ENCODE measurements around the gene VEZT.
A peak's percentile ranks its signal among the peaks of the same experiment; 100 is the strongest.
"Not testable (repeated sequence)": the region's sequence is repeated elsewhere in the genome, so short reads cannot be mapped to it uniquely, and the experiment has no call there.

VEZT gene

DNA sequence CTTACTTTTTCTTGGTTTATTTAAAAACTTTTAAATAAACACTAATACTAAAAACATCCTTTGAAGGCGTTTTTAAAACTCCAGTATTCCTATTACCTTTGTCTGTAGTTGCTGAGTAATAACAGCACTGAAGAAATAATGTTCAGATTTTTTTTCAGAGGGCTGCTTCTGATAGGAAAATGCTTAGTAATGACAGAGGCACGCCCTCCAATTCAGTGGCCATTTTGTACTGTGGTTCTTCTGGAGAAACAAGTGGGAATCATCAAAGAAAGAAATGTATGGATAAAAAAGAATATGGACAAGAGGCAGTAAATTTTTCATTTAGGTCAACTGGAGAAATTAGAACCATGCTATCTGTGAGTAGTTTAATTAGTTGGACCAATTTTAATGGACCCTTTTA is 13.6 kb downstream of the VEZT start:
- H3K36me3 ChIP-seq, result peaks cover 37% of the 10 kb centered on the region
- H3K4me2 ChIP-seq, result no peak overlapping the region
- no peak overlapping the region for H3K27ac ChIP-seq
- peaks cover 6% of the 10 kb centered on the region; the same call in 1 of the 2 replicates for H3K4me1 ChIP-seq
- TF ChIP-seq Cebpa-rat (IDR thresholded peaks at IDR 0.05), result no peak
- H3K4me3 ChIP-seq, result no peak overlapping the region
- H3K9ac ChIP-seq, result no peak overlapping the region
- H4K20me1 ChIP-seq, result peaks cover 74% of the 10 kb centered on the region
- peaks cover 27% of the 10 kb centered on the region for H3K9me3 ChIP-seq
- H3K27me3 ChIP-seq, result no peaks in the 10 kb centered on the region

GRCh38 chr12:95234187-95234586 is 16.6 kb downstream of the VEZT start:
- H3K9me3 ChIP-seq, result peaks cover 47% of the 10 kb centered on the region
- H4K20me1 ChIP-seq, result peaks cover 68% of the 10 kb centered on the region
- H3K27me3 ChIP-seq, H3K9ac ChIP-seq, H3K4me2 ChIP-seq, H3K4me1 ChIP-seq, H3K27ac ChIP-seq: not testable (repeated sequence)
- H3K36me3 ChIP-seq, result peaks cover 46% of the 10 kb centered on the region
- H3K4me3 ChIP-seq, result peak overlapping the region; percentile 31; the same call in 1 of the 2 replicates

DNA sequence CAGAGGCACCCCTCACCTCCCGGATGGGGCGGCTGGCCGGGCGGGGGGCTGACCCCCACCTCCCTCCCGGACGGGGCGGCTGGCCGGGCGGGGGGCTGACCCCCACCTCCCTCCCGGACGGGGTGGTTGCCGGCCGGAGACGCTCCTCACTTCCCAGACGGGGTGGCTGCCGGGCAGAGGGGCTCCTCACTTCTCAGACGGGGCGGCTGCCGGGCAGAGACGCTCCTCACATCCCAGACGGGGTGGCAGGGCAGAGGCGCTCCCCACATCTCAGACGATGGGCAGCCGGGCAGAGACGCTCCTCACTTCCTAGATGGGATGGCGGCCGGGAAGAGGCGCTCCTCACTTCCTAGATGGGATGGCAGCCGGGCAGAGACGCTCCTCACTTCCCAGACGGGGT is 18.0 kb downstream of the VEZT start:
- peaks cover 51% of the 10 kb centered on the region for H3K36me3 ChIP-seq
- not testable (repeated sequence) for H3K4me2 ChIP-seq

GRCh38 chr12:95237315-95237714 is 19.7 kb downstream of the VEZT start:
- Histone ChIP-seq H3K27ac (no peak overlapping the region), H3K9ac (no peak overlapping the region), H3K4me2 (no peak overlapping the region), H3K36me3 (peaks cover 66% of the 10 kb centered on the region), H3K4me1 (peaks cover 7% of the 10 kb centered on the region), H4K20me1 (peaks cover 68% of the 10 kb centered on the region), H3K4me3 (no peak overlapping the region), H3K9me3 (peaks cover 57% of the 10 kb centered on the region), H3K27me3 (no peaks in the 10 kb centered on the region)
- no peak for TF ChIP-seq Cebpa-rat (IDR thresholded peaks at IDR 0.05)

More for the DNA sequence above, 18.0 kb downstream of the VEZT start:
- not testable (repeated sequence) for H3K4me3 ChIP-seq, H3K27me3 ChIP-seq, H3K4me1 ChIP-seq, H3K27ac ChIP-seq, H3K9ac ChIP-seq
- peaks cover 57% of the 10 kb centered on the region for H3K9me3 ChIP-seq
- peaks cover 68% of the 10 kb centered on the region for H4K20me1 ChIP-seq

GRCh38 chr12:95238150-95238549 is 20.5 kb downstream of the VEZT start:
- H3K27me3 ChIP-seq, result no peaks in the 10 kb centered on the region
- no peak overlapping the region for H3K4me2 ChIP-seq
- peaks cover 7% of the 10 kb centered on the region for H3K4me1 ChIP-seq
- peaks cover 51% of the 10 kb centered on the region for H3K9me3 ChIP-seq
- no peak for TF ChIP-seq Cebpa-rat (IDR thresholded peaks at IDR 0.05)
- H3K27ac ChIP-seq, result no peak overlapping the region
- H3K9ac ChIP-seq, result no peak overlapping the region
- no peak overlapping the region for H3K4me3 ChIP-seq
- H3K36me3 ChIP-seq, result peaks cover 66% of the 10 kb centered on the region
- peaks cover 68% of the 10 kb centered on the region for H4K20me1 ChIP-seq

- Histone ChIP-seq H4K20me1 (peaks cover 74% of the 10 kb centered on the region), H3K27me3 (no peaks in the 10 kb centered on the region), H3K4me2 (no peak overlapping the region), H3K9ac (no peak overlapping the region), H3K4me1 (peaks cover 7% of the 10 kb centered on the region), H3K4me3 (no peak overlapping the region), H3K27ac (no peak overlapping the region), H3K9me3 (peaks cover 43% of the 10 kb centered on the region), H3K36me3 (peaks cover 67% of the 10 kb centered on the region)
- TF ChIP-seq Cebpa-rat (IDR thresholded peaks at IDR 0.05), result no peak
Observed at GRCh38 chr12:95239216-95239615, 21.6 kb downstream of the VEZT start.

GRCh38 chr12:95239835-95240234 is 22.2 kb downstream of the VEZT start:
- peak overlapping the region; percentile 7; the same call in 1 of the 2 replicates for H3K4me2 ChIP-seq
- H3K9me3 ChIP-seq, result peaks cover 38% of the 10 kb centered on the region
- peaks cover 81% of the 10 kb centered on the region for H4K20me1 ChIP-seq
- not testable (repeated sequence) for H3K27ac ChIP-seq, H3K9ac ChIP-seq, H3K4me1 ChIP-seq, H3K4me3 ChIP-seq, H3K27me3 ChIP-seq
- H3K36me3 ChIP-seq, result peaks cover 62% of the 10 kb centered on the region

GRCh38 chr12:95240556-95240955 is 22.9 kb downstream of the VEZT start:
- H3K36me3 ChIP-seq, result peaks cover 66% of the 10 kb centered on the region
- peaks cover 14% of the 10 kb centered on the region for H3K4me1 ChIP-seq
- H3K4me3 ChIP-seq, result no peak overlapping the region
- no peaks in the 10 kb centered on the region for H3K27me3 ChIP-seq
- TF ChIP-seq Cebpa-rat (IDR thresholded peaks at IDR 0.05), result no peak
- no peak overlapping the region for H3K27ac ChIP-seq
- H4K20me1 ChIP-seq, result peaks cover 88% of the 10 kb centered on the region
- peaks cover 36% of the 10 kb centered on the region for H3K9me3 ChIP-seq
- H3K9ac ChIP-seq, result no peak overlapping the region
- H3K4me2 ChIP-seq, result no peak overlapping the region

DNA sequence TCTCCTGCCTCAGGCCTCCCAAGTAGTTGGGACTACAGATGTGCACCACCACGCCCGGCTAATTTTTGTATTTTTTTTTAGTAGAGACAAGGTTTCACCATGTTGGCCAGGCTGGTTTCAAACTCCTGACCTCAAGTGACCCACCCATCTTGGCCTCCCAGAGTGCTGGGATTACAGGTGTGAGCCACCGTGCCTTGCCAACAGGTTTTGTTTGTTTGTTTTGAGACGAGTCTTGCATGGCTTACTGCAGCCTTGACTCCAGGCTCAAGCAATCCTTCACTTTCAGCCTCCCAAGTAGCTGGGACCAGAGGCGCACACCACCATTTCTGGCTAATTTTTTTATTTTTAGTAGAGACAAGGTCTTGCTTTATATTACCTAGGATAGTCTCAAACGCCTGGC is 23.5 kb downstream of the VEZT start:
- peaks cover 30% of the 10 kb centered on the region for H3K9me3 ChIP-seq
- H3K27me3 ChIP-seq, H3K4me3 ChIP-seq, H3K9ac ChIP-seq, H3K27ac ChIP-seq, H3K4me2 ChIP-seq: not testable (repeated sequence)
- H4K20me1 ChIP-seq, result peaks cover 94% of the 10 kb centered on the region
- H3K4me1 ChIP-seq, result peaks cover 20% of the 10 kb centered on the region
- H3K36me3 ChIP-seq, result peaks cover 66% of the 10 kb centered on the region

DNA sequence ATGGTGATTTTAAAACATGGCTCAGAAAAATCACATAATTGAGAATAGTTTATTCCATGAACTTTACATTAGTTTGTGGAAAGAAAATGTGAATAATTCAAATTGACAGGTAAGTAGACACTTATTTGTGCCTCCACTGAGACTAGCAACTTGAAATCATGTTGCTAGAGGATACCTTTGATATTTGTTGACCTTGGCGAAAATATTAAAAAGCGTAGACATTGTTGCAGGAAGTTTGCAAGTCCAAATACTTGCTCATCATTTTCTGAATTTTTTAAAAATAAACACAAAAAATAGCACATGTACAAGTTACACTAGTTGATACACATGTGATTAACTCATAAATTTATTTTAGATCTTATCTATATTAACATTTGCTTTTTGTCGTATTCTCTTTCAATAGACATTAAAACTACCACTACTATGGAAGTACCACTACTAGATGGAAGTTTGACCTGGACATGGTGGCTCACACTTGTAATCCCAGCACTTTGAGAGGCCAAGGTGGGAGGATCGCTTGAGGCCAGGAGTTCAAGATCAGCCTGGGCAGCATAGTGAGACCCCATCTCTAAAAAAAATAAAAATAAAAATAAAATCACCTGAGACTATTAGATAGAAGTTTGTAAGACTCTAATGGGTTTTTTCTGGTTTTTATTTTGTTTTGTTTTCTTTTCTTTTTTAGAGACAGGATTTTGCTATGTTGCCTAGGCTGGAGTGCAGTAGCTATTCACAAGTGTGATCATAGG is 24.3 kb downstream of the VEZT start:
- peaks cover 96% of the 10 kb centered on the region for H4K20me1 ChIP-seq
- no peak overlapping the region for H3K9ac ChIP-seq
- peaks cover 28% of the 10 kb centered on the region for H3K4me1 ChIP-seq
- peaks cover 60% of the 10 kb centered on the region for H3K36me3 ChIP-seq
- H3K27ac ChIP-seq, result no peak overlapping the region
- no peak overlapping the region for H3K4me2 ChIP-seq
- no peak for TF ChIP-seq Cebpa-rat (IDR thresholded peaks at IDR 0.05)
- no peaks in the 10 kb centered on the region for H3K27me3 ChIP-seq
- H3K9me3 ChIP-seq, result peaks cover 22% of the 10 kb centered on the region
- no peak overlapping the region for H3K4me3 ChIP-seq
